Inflammatory macrophage treated with lipopolysaccharide for 4 hours (primary cell): ENCODE data around the gene GDPD5.
A peak's percentile ranks its signal among the peaks of the same experiment; 100 is the strongest.

Experiments
- DNase-seq: peaks from one replicate; pipeline ENCODE4 v3.0.0-alpha.2; 2020

The GDPD5 gene

DNA sequence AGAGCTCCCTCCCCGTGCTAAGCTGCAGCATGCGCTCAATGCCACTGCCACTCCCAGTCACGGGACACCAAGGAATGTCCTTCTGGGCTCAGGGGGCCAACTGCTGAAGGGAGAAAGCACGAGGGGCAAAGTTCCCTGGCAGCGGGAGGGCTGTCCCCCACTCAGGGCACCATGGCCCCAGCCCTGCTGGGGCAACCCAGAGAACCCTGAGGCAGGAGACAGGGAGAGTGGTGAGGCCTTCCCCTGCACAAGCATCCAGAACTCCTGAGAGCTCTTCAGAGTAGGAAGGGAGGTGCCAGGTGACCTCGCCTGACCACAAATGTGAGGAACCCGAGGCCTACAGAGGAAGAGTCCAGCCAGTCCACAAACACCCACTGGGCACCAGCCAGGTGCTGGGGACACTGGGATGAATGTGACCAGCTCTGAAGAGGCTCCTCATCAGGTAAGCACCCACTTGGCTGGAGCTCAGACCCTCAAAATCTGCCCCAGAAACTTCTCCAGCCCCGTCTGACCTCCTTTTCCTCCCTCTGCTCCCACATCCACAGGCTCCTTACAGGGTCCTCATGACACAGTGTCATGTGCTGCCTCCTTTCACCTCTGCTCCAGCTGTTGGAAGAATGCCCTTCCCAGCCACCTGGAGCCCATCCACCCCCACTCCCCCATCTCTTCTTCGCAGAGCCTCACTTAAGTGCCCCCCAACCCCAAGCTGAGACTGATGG, 15.6 kb downstream of the GDPD5 start:
- DNase-seq = no peak

DNA sequence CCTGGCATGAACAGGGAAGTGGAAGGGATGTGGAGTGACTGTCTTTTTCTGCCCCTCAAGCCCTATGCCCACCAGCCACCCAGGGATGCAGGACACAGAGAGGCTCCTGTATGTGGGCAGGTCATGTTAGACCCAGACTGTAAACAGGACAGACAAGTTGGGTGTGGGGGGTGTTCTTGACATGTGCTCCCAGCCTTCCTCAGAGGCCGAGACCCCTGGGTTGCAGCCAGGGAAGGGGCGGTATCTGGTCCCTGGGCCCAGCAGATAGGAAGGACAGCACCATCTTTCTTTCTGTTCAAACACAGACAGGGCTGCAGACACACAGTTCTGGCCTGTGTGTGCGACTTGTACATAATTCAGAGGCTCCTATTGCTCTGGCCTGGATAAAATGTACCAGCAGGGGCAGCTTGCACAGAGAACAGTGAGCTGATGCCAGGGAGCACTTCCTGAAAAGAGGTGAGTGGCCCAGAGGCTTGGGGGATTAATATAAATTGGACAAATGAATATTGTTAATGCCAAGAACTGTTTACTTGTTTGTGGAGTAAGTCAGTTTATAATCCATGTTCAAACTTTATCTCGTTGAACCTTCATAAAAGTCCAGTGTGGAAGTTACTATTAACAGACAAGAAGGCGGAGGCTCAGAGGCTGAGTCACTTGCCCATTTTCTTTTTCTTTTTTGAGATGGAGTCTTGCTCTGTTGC, 16.6 kb downstream of the GDPD5 start:
- no peak for DNase-seq

DNA sequence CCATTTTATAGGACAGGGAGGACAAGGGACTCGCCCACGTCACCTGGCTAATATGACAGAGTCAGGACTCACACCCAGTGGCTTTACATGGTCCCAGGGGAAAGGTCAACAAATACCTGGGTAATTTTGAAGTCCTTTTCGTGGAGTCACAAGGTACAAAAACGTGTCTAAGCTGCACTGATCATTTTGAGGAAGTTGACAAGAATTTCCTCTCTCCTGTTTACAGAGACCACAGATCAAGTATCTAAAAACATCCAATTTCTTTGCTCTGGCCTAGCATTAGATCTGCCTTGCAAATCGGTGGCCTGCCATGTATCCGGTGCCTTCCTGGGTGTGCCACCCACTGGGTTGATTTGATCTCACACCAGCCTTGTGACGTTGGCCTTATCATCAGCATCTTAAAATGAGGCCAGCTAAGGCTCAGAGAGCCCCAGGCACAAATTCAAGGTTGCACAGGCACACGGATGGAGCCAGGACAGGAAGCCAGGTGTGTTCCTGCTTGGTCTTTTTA, 17.6 kb downstream of the GDPD5 start:
- no peak for DNase-seq

DNA sequence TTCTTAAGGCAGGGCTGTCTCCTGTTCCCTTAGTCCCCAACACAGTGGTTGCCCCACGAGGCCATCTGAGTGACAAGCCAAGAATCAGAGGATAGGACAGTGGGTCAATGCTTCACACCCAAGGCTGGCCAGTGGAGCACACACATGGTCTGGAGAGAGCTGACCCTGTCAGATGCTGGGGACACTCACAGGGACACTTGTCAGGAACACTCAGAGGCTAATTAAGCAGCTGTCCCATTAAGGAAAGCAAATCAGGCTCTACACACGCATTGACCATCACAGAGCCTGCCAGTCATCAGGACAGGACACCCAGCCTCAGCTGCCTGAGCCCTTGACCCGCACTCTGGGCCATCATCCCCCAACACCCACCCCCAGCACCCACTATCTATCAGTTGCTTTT, 18.2 kb downstream of the GDPD5 start:
- no peak for DNase-seq

DNA sequence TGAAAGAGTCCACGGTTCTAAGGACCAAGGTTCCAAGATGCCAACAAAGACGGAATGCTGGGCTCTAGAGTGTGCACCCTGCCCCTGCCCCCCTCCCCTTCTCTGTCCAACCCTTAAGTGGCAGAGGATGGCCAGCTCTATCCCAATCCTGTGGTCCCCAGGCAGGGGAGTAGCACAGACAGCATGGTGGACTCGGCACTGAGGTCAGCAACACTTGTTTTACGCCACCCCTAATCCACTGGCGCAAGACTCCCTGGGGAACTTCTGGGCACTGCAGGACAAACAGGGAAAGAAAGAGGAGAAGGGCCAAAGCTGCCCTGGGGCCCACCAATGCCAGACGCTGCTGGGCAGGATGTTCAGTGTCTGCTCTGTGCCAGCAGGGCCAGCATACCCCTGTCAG, 18.9 kb downstream of the GDPD5 start:
- DNase-seq = no peak

DNA sequence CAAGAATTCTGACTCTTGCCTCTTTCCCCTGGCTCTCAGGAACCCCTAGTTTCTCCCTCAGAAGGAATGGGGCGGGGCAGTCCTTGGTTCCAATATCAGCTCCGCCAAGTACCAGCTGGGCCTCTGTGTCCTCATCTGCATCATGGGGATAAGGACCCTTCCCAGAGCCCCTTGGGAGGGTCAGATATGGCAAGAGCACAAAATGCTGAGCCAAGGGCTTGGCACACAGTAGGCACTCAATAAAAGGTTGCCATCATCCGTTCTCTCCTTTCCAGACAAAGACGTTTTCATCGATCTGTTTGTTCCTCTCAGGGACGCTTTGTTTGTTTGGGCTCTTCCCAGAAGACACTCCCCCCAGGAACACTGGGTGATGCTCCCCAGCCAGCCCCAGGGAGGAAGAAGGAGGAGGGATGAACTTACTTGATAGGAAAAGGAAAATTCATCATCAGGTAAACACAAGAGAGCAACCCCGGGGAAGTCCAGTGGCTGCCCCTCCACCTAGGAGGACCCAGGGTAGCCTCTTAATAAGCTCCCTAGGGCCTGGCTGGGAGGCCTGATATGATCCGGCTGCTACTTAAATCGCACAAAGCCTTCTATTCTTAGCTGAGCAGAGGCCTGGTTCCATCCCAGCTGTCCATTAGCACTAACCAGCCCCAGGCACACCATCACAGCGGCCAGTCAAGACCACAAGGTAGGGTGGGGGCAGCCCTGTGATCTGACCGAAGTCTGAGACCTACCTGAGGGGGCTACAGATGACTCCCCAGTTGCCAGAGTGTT, 19.6 kb downstream of the GDPD5 start:
- DNase-seq = no peak

DNA sequence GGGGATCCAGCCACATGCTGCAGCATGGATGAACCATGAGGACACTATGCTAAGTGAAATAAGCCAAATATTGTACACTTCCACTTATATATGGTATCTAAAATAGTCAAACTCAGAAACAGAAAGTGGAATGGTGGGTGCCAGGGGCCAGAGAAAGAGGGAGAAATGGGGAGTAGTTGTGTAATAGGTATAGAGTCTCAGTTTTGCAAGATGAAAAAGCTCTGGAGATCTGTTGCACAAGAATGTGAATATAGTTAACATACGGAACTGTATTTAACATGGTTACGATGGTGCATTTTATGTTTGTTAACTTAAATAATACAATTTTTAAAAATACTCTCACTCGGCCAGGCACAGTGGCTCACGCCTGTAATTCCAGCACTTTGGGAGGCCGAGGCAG, 21.2 kb downstream of the GDPD5 start:
- DNase-seq = peak; percentile 78

DNA sequence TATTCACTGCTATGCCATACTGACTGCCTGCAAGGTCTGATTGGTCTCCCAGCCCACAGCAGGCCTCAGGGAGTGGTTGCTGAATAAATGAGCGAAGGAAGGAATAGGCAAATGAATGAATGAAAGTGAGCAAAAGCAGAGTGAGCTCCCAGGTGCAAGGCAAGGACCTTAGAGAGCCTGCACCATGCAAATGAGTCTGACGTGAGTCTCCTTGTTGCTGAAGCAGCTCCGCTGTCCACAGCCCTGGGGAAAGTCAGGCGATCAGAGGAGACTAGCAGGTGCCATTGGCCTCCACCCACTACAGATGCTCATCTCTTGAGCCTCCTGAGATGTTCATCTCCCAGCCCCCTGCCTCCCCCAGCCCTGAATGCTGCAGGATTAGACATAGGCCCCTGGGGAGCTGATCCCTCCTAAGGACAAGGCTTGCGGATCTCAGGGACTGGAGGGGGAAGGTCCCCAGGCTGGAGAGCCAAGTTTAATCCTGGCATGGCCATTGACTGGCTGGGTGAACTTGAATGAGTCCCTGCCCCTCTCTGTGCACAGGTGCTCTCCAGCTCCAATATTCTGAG, 22.1 kb downstream of the GDPD5 start:
- DNase-seq = no peak

DNA sequence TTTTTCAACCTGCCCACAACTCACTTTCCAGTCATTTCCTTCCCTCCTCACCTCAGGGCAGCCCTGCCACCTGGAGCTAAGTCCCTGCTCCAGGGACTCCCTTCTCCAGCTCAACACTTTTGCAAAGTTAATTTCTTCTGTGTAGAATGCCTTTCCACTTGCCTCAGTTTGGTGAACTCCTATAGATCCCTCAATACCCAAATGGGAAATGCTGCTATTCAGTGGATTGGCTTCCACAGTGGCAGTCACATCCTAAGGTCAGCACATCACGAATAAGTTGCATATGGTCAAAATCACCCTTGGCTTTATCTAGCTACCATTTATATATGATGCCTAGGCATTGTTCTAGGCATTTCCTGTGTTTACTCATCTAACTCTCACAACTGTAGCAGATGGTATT, 23.6 kb downstream of the GDPD5 start:
- no peak for DNase-seq

DNA sequence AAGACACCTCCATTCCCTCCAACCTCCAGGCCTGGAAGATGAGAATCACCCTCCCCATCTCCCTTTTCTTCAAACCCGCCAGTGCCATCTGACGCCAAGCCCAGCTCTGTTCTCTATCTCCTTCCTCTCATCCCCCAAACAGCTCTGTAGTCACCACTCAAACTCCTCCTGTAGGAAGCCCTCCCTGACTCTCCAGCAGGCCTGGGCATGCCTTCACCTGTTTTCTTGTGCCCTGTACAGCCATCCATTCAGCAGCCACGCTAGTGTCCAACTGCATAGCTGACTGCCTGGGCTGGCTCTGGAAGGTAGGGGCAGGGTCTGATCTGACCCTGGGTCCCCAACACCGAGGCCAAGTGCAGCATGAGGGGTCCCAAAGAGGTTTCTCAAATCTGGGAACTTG, 25.0 kb downstream of the GDPD5 start:
- DNase-seq = no peak

DNA sequence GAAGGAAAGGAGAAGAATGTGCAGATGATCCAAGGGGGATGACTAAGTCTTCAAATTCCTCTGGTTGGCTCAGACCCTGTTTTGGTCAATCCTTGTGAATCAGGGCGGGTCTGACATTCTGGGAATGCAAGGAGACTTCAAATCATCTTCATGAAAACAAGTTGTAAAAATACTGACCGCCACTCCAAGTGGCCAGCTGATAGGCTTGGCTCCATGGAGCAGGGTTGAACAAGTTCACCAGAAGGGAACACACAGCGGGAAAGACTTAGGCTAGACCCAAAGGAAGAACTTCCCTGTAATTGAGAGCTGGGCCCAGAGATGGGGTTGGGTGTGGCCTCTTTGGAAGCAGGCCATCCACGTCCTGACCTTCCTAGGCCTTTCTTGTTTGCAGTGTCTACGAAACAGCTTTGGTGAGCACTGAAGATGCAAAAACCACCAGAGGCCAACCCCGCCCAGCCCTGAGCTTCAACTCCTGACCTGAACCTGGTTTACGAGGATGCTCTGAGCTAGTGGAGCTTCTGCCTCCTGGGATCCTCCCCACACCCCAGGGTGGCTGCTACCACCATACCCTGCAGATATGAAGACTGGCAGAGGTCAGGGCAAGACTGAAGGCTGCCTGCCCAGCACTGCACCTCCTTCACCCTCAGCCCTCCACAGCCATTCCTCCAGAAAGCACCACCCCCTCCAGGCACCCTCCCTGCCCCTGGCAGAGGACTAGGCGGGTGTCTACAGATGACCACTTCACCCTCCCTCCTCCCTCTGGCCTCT, 26.1 kb downstream of the GDPD5 start:
- no peak for DNase-seq

DNA sequence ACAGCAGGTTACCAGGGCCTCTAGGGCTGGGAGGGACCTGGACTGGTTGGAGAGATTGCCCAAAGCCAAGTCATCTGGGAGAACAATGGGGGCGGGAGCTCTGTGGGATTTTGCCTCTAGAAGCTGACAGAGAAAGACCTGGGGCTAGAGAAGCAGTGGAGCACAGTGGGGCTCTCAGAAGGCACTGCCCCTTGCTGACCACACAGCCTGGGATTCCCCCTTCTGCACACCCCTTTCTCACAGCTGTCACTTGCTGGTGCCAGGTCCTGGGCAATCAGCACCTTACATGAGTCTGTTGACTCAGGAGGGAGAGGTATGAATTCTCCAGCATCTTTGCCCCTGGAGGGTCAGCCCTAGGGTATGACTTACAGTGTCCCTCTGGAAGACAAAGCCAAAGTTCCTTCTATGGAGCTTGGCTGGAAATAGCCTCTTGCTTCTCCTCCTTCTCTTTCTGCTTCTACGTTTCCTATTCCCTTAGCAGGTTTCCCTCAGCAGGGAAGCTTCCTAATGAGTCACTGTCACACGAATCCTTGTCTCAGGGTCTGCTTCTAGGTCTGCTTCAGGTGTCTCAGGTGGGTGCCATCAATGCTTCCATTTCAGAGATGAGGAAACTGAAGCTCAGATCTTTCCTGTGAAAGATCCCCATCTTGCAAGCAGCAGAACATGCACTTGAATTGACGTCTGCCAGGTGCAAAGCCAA, 27.0 kb downstream of the GDPD5 start:
- DNase-seq = no peak

DNA sequence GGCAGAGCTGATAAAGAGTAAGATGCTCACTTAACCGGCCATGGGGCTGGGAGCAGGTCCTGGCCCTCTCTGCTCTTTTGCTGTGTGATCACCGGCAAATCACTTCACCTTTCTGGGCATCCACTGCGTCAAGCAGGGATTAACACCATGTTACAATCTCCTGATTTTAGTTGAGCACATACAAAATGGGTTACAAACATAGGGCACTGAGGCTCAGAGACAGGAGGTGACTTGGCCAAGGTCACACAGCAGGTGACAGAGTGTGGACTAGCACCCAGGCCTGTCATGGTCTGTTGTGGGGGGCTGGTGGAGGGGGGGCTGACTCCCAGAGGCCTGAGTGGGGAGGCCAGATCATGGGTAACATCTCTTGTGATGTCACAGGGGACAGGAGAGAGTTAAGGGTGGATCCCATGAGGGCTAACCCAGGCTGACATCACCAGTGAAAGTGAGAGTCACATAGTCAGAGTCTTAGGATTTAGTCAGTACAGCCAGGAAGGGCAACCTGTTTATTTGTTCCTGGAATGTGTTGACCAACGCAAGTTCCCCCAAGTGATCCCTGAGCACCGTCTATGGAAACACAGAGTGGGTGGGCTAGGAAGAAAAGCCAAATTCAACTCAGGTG, 27.8 kb downstream of the GDPD5 start:
- peak; percentile 46 for DNase-seq

DNA sequence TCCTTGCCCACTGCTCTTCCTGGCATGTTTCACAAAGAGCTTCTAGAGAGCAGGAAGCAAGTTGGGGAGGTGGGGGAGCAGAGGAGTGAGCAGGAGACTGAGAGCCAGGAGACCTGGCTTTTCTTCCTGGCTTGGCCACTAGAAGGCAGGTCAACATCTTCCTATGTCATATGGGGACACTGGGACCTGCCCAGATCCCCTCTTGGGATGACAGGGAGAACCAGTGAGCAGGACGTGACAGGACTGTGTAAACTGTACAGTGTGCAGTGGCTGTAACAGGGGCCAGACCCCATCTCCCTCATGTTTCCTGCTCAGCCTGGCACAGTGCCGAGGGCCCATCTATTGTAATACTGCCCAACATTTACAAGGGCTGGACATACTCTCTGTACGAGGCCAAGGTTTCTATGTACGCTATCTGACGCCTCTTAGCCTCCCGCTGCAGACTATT, 29.4 kb downstream of the GDPD5 start:
- DNase-seq = no peak

DNA sequence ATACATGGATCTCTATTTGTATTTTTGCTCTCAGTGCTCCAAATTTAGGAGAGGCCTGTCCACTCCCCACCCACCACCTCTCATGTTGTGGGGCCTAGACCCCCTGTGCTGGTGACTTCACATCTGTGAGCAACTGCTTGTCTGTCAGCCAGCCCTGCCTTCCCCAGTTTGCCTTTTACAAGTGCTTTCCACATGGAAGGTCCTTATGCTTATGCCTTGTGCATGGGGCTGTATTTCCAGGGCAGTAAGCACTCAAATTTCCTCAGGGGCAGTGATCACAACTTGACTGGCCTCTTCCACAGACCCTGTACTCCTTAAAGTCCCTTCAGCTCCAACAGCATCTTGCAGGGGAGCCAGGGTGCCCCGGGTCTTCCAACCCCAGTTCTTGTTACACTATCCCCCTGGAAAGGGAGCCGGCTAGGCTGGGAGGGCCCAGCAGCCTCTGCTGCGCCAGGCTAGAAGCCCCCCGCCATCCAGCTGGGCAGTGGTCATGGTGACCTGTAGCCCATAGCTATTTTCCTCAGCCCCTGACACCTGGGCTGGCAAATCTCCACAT, 29.9 kb downstream of the GDPD5 start:
- DNase-seq = no peak

DNA sequence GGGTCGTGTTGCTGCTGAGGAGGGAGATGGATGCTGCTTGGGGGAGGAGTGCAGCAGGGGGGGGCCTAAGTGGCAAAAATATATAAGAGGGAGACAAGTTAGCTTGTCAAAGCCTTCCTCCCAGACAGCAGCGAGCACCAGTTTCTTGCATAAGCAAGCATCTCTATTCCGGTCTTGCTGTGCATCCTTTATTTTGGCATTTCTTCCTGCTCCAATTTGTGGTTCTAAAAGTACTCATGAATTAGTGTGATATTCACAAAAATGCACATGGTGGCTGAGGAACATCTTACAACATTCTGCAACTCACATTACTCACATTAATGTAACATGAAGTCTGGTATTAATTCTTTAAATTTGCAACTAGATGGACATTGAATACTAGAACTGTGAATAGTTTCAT, 32.1 kb downstream of the GDPD5 start:
- DNase-seq = no peak

DNA sequence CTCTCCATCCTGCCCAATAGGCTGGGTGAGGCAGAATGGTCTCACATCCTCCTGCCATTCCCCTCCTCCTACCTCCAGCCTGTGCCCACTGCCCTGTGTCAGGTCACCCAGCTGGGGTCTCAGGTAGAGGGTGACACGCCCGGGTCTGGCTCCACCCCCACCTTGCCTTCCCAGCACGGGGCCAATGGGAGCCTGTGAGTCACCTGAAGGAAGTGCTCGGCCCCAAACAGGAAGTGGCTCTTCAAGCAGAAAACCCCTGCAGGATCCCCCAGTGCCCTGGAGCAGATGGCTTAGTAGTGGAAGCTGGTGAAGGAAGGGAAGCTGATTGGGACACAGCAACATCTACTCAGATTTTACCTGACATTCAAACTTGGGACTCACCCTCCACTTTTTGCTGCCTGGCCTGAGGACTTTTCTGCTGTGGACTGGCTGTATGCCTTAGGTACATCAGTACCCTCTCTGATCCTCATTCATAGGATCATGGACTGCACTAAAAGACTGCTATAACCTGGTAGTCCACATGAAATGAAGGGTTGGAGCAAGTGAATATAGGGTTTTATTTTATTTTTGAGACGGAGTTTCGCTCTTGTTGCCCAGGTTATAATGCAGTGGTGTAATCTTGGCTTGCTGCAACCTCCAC, 33.4 kb downstream of the GDPD5 start:
- DNase-seq = peak; percentile 60

DNA sequence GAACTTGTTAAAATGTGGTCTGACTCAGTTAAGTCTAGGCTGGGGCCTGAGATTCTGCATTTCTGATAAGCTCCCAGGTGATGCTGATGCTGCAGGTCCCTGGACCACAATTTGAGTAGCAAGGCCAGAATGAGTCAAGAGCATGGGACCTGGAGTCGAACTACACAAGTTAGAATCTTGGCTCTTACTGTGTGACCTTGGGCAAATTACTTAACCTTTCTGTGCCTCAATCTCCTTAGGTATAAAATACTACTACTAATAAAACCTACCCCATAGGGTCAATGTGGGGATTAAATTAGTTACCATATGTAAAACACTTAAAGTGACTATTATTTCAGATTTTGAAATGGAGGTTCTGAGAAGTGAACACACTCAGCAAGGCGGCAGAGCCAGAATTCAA, 34.3 kb downstream of the GDPD5 start:
- no peak for DNase-seq

DNA sequence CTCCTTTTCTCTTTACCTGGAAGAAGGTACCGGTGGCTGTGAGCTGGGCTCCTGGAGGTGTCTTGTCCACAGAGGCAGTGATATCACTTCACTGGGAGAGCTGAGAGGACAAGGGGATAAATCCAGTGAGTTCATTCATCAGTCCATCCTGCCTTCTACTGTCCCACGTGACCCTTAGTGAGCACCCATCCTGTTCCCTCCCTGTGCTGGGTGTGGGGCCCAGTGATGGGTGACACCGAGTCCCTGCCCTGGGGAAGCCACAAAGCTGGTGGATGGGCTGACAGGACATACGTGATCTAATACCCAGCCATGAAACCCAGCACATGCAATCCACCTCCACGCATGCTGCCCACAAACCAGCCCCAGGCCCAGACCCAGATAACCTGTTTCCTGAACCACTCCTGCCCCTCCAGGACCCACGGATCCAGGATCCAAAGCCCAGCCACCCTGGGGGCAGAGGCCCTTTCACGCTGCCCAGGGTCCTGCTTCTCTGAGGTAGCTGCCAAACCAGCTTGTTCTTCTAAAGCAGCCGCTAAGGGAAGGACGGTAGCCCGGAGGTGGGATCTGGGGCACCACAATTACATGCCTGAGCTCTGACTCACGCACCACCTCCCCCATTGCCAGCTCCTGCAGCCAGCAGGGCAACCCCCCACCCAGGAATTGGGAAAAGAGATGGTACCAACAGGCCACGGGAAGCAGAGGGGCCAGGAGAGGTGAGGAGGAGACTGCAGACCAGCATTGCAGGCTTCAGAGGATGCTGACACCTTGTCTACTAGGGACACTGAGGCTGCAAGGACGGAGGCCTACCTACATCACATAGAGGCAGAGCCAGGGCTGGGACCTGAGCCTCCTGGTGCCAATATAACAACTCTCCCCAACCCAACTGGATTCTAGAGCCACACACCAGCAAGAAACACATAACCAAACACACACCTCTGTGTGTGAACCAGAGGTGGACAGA, 35.2 kb downstream of the GDPD5 start:
- DNase-seq = no peak
